HCT116 (cell line): Measurements from ENCODE around the gene PTCD1. TPM values are rescaled to one million over a fixed set of nuclear protein-coding genes. Genes with fewer than 3 reads are reported as not detected.

Experiments
- ATAC-seq: fragments of 200-7000 bp; cut with Tn5 transposase; 2 replicates; pipeline ENCODE4 v1.9.1; 2020; ENCODE audit warnings: mild to moderate bottlenecking, moderate library complexity
- BruUV-seq: library from RNA; stranded (reverse); fragments of 400-500 nt; replicated peaks from 2 replicates; lab custom pipeline; 2021; lab: Mats Ljungman, UMichigan
- CTCF ChIA-PET: fragments of 300-600 bp; sonication (Branson Sonifier 250); formaldehyde crosslinking; loops from one replicate; lab custom pipeline; 2021; ENCODE audit warnings: antibody characterized with exemption; lab: Charles Lee
- POLR2A ChIA-PET: fragments of 300-600, 350-600 bp; sonication (Branson Sonifier 250); formaldehyde crosslinking; loops from one replicate; lab custom pipeline; 2021; ENCODE audit warnings: antibody characterized with exemption; lab: Charles Lee
- RAD21 ChIA-PET, 2 experiments: fragments of 300-600 bp; sonication (Branson Sonifier 250); formaldehyde crosslinking; loops; one replicate each; lab custom pipeline; 2023; ENCODE audit warnings: low total read pairs in 2 of 2; ENCODE audit not compliant: uncharacterized antibody in 2 of 2, unreplicated experiment in 2 of 2, low non-redundant PET in 1 of 2; lab: Charles Lee
- DNase-seq: peaks from one replicate; pipeline ENCODE4 v3.0.0-alpha.2; 2010; ENCODE audit warnings: low read depth, low spot score
- H2AFZ ChIP-seq: fragments of 200-600 bp; shearing (Covaris generic), sonication (generic); 2 replicates; pipeline ENCODE4 v1.6.1; 2017; ENCODE audit warnings: low read depth, mixed run types, mixed read lengths, antibody characterized with exemption, low read length; ENCODE audit not compliant: poor library complexity, severe bottlenecking
- H3K27ac ChIP-seq: 2 replicates; pipeline ENCODE4 v1.5.1; 2012; ENCODE audit warnings: low read depth, low read length
- H3K27me3 ChIP-seq: fragments of 200-600 bp; sonication (generic); 2 replicates; pipeline ENCODE4 v1.6.1; 2016; ENCODE audit warnings: mixed run types, low read length, mixed read lengths; ENCODE audit not compliant: insufficient read depth
- H3K36me3 ChIP-seq, 2 experiments: fragments of 200-500 bp in 1 of 2; fragments of 200-600 bp in 1 of 2; sonication (Bioruptor generic) in 1 of 2; sonication (generic) in 1 of 2; 2 replicates each; pipeline versions ENCODE4 v1.5.1 to v1.6.1; 2014 to 2016; ENCODE audit warnings: low read length in 2 of 2, inconsistent platforms in 1 of 2, mixed read lengths in 1 of 2, mixed run types in 1 of 2; ENCODE audit not compliant: insufficient read depth in 2 of 2, control insufficient read depth in 1 of 2
- H3K4me1 ChIP-seq, 2 experiments: fragments of 200-600 bp in 1 of 2; sonication (generic) in 1 of 2; 2 replicates each; pipeline versions ENCODE4 v1.5.1 to v1.6.1; 2012 to 2017; ENCODE audit warnings: low read length in 2 of 2, inconsistent platforms in 1 of 2, mild to moderate bottlenecking in 1 of 2, mixed read lengths in 1 of 2, mixed run types in 1 of 2, moderate library complexity in 1 of 2; ENCODE audit not compliant: insufficient read depth in 2 of 2, control insufficient read depth in 1 of 2
- H3K4me2 ChIP-seq: fragments of 200-600 bp; sonication (generic); 2 replicates; pipeline ENCODE4 v1.6.1; 2017; ENCODE audit warnings: mixed run types, low read length, mixed read lengths
- H3K4me3 ChIP-seq, 2 experiments: fragments of 200-600 bp in 1 of 2; sonication (generic) in 1 of 2; replicated peaks in 1 of 2; 2 replicates each; pipeline ENCODE4 v1.5.1; 2011 to 2016; ENCODE audit warnings: low read length in 2 of 2, control low read depth in 1 of 2, low read depth in 1 of 2, mild to moderate bottlenecking in 1 of 2, mixed read lengths in 1 of 2, mixed run types in 1 of 2
- H3K79me2 ChIP-seq: fragments of 200-600 bp; sonication (generic); 2 replicates; pipeline ENCODE4 v1.6.1; 2017; ENCODE audit warnings: mild to moderate bottlenecking, mixed run types, low read length, moderate library complexity, mixed read lengths; ENCODE audit not compliant: insufficient read depth
- H3K9ac ChIP-seq: fragments of 200-600 bp; sonication (generic); 2 replicates; pipeline ENCODE4 v1.6.1; 2016; ENCODE audit warnings: low read length, mixed read lengths
- H3K9me2 ChIP-seq: fragments of 200-600 bp; sonication (generic), shearing (Covaris generic); 2 replicates; pipeline ENCODE4 v1.6.1; 2017; ENCODE audit warnings: mixed run types, mild to moderate bottlenecking, moderate library complexity; ENCODE audit not compliant: insufficient read depth
- H3K9me3 ChIP-seq, 2 experiments: fragments of 200-500 bp in 1 of 2; fragments of 200-600 bp in 1 of 2; sonication (Bioruptor generic) in 1 of 2; sonication (generic) in 1 of 2; 2 replicates each; pipeline ENCODE4 v1.6.1; 2014 to 2017; ENCODE audit warnings: low read length in 2 of 2, mixed read lengths in 2 of 2, inconsistent platforms in 1 of 2, low read depth in 1 of 2, mild to moderate bottlenecking in 1 of 2, mixed run types in 1 of 2, moderate library complexity in 1 of 2; ENCODE audit not compliant: control insufficient read depth in 1 of 2, insufficient read depth in 1 of 2
- H4K20me1 ChIP-seq: fragments of 200-600 bp; sonication (generic), shearing (Covaris generic); 2 replicates; pipeline ENCODE4 v1.6.1; 2017; ENCODE audit warnings: mixed run types, mild to moderate bottlenecking, moderate library complexity; ENCODE audit not compliant: insufficient read depth
- CTCF ChIP-seq, 3 experiments: fragments of 200-600 bp in 1 of 3; sonication (generic) in 1 of 3; IDR thresholded peaks in 2 of 3; conservative IDR thresholded peaks in 1 of 3; 2 replicates each; pipeline ENCODE4 v1.5.1; 2012 to 2017; ENCODE audit warnings: low read depth in 2 of 3, low read length in 2 of 3, antibody characterized with exemption in 1 of 3, borderline replicate concordance in 1 of 3, control low read depth in 1 of 3, mild to moderate bottlenecking in 1 of 3, mixed read lengths in 1 of 3, mixed run types in 1 of 3, moderate library complexity in 1 of 3; ENCODE audit not compliant: insufficient read depth in 1 of 3
- ELF1 ChIP-seq: IDR thresholded peaks from 2 replicates; pipeline ENCODE4 v1.6.1; 2012; ENCODE audit warnings: low read depth, borderline replicate concordance
- FOSL1 ChIP-seq: IDR thresholded peaks from 2 replicates; pipeline ENCODE4 v1.6.1; 2012; ENCODE audit warnings: low read depth
- JUND ChIP-seq: IDR thresholded peaks from 2 replicates; pipeline ENCODE4 v1.6.1; 2012
- POLR2AphosphoS5 ChIP-seq: IDR thresholded peaks from 2 replicates; pipeline ENCODE4 v1.6.1; 2011; ENCODE audit warnings: mild to moderate bottlenecking, low read depth, low read length, moderate library complexity
- REST ChIP-seq: IDR thresholded peaks from 2 replicates; pipeline ENCODE4 v1.6.1; 2012; ENCODE audit warnings: low read depth
- SP1 ChIP-seq: IDR thresholded peaks from 2 replicates; pipeline ENCODE4 v1.6.1; 2012; ENCODE audit warnings: low read depth
- YY1 ChIP-seq: IDR thresholded peaks from 2 replicates; pipeline ENCODE4 v1.6.1; 2011; ENCODE audit warnings: low read length, low read depth, moderate library complexity, mild to moderate bottlenecking; ENCODE audit not compliant: insufficient replicate concordance; ENCODE audit errors: extremely low read depth
- ZBTB33 ChIP-seq: IDR thresholded peaks from 2 replicates; pipeline ENCODE4 v1.6.1; 2011; ENCODE audit warnings: mild to moderate bottlenecking, low read length, moderate library complexity; ENCODE audit not compliant: insufficient replicate concordance; ENCODE audit errors: extremely low read depth
- intact Hi-C: fragments of 100-400 bp; cut with micrococcal nuclease; formaldehyde crosslinking; loops from 2 replicates; pipeline ENCODE4 v1.10.0; 2022
- total RNA-seq: library from RNA; stranded (reverse); gene quantifications from one replicate; pipeline ENCODE4 v1.2.1, GENCODE V29; 2021; ENCODE audit not compliant: unreplicated experiment

Gene PTCD1
- total RNA-seq, 1 experiment from 2014 or later: 9.2 TPM

- TF ChIP-seq ELF1: no peak
- TF ChIP-seq FOSL1: no peak
- peak in 2 of 3 experiments; percentile 57 to 63; a peak in 5 of 6 replicates for TF ChIP-seq CTCF (IDR thresholded peaks at IDR 0.05 in 2 of 3, conservative IDR thresholded peaks at IDR 0.05 in 1 of 3; ENCODE audit: borderline replicate concordance in 1 of 3, insufficient read depth in 1 of 3, low read depth in 2 of 3, low read length in 2 of 3)
- DNase-seq (no peak), ATAC-seq (peak; percentile 76)
- Histone ChIP-seq H3K4me1 (no peaks in the 10 kb centered on the region), H4K20me1 (peaks cover 11% of the 10 kb centered on the region; the same call in 1 of the 2 replicates), H3K36me3 (peaks cover 31 to 69% of the 10 kb centered on the region in 2 experiments; a peak in 3 of 4 replicates), H3K9ac (no peak overlapping the region), H3K9me2 (no peaks in the 10 kb centered on the region), H2AFZ (no peak overlapping the region), H3K4me2 (no peak overlapping the region), H3K27me3 (no peaks in the 10 kb centered on the region), H3K4me3 (no peak overlapping the region), H3K27ac (no peak overlapping the region), H3K79me2 (peaks cover 81% of the 10 kb centered on the region), H3K9me3 (no peaks in the 10 kb centered on the region)
- POLR2A ChIA-PET: no interaction called here
- BruUV-seq: TSS peak; percentile 6
- RAD21 ChIA-PET: no interaction called here
- CTCF ChIA-PET: interaction anchor here (0.6 to 1.0 kb wide), 2 partner anchors 12 kb away, joined by 3 to 5 read pairs; no protein-coding TSS in a partner anchor
- intact Hi-C loops: no loop called here
Observed at GRCh38 chr7:99459087-99459486, 20.5 kb upstream of the PTCD1 start.

- H3K9ac ChIP-seq: no peak overlapping the region
- TF ChIP-seq YY1: no peak
- TF ChIP-seq SP1: no peak
- TF ChIP-seq REST: no peak
- no peak for TF ChIP-seq POLR2AphosphoS5
- no peak for TF ChIP-seq ELF1
- TF ChIP-seq ZBTB33: no peak
- TF ChIP-seq JUND: no peak
Observed at GRCh38 chr7:99457650-99458493, 19.3 kb upstream of the PTCD1 start.

More at GRCh38 chr7:99457650-99458493, 19.3 kb upstream of the PTCD1 start:
- ChIA-PET POLR2A (no interaction called here), RAD21 (no interaction called here), CTCF (interaction anchor here (1.0 kb wide), 1 partner anchor 14 kb away, joined by 5 read pairs; no protein-coding TSS in a partner anchor)
- Histone ChIP-seq H3K27ac (no peak overlapping the region), H3K4me1 (no peaks in the 10 kb centered on the region), H3K4me3 (no peak overlapping the region), H2AFZ (no peak overlapping the region), H3K9me3 (no peaks in the 10 kb centered on the region), H3K9me2 (no peaks in the 10 kb centered on the region), H3K4me2 (no peak overlapping the region), H4K20me1 (peaks cover 11% of the 10 kb centered on the region; the same call in 1 of the 2 replicates), H3K79me2 (peaks cover 69% of the 10 kb centered on the region), H3K36me3 (peaks cover 29 to 70% of the 10 kb centered on the region in 2 experiments), H3K27me3 (no peaks in the 10 kb centered on the region)
- no TSS peak for BruUV-seq
- no peak for ATAC-seq
- intact Hi-C loops: no loop called here
- DNase-seq: no peak
